OCI-LY3 (cell line): ENCODE results near the gene PIK3C2B.

Experiments used
- CTCF ChIP-seq: fragments of 200-600, 300-600 bp; sonication (generic); IDR thresholded peaks from 2 replicates; pipeline ENCODE4 v1.5.1; 2014; ENCODE audit warnings: antibody characterized with exemption, low read length, low read depth
- EZH2phosphoT487 ChIP-seq: fragments of 200-600 bp; shearing (Covaris generic); IDR thresholded peaks from 2 replicates; pipeline ENCODE4 v1.6.1; 2018; ENCODE audit warnings: antibody characterized with exemption, mixed run types, low read depth

DNA sequence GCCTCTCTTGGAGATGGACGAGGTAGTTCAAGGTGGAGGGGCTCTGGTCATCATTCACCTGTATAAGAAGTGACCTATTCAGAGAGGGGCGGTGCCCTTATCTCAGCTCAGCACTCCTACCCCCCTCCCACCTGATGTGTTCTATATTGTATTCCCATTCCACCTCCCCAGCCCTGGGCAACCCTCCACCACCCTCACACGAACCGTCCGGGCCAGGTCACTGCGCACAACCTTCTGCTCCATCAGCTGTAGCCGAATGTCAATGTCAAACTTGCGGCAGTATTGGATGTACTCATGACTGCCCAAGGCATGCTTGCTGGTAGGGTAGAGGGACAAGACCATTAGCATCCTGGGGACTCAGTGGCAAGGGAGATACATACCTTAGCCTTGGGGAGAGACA, 34.3 kb downstream of the PIK3C2B start:
- TF ChIP-seq CTCF (no peak), EZH2phosphoT487 (no peak)
